ENCODE results near the gene TRIM2. TPM values are rescaled to one million over a fixed set of nuclear protein-coding genes. Genes with fewer than 3 reads are reported as not detected.

The TRIM2 gene
- total RNA-seq, 2 experiments from 2014 or later: 1.9 to 3.4 TPM

DNA sequence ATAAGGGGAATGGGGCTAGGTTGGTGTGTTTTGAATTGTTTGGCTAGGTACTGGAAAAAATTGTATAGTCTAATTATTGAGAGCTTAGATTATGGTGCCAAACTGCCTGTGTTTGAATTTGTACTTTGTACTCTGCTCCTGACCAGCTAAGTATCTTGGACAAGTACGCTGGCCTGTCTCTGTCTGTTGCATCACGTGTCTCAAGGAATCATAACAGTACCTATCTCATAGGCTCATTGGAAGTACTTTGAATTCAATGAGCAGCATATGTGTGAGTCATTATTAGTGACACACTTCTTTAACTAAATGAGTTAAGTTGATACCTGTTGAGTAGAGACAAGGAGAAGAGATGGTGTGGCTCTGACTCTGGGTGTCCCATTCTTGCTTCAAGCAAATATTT is 70.7 kb downstream of the TRIM2 start:
- H3K4me1 ChIP-seq (ENCODE audit: insufficient read depth, low read length): no peaks in the 10 kb centered on the region
- ChIA-PET POLR2A (no interaction called here), CTCF (no interaction called here)
- ATAC-seq (ENCODE audit: poor library complexity) (no peak), DNase-seq (no peak)
- no peaks in the 10 kb centered on the region for H3K36me3 ChIP-seq (ENCODE audit: insufficient read depth, low read length)
- no peak overlapping the region for H3K4me3 ChIP-seq (ENCODE audit: low read length)
- no peak overlapping the region for H3K27ac ChIP-seq (ENCODE audit: low read depth in 1 of 2, low read length in 2 of 2)
- peaks cover 4% of the 10 kb centered on the region for H3K4me1 Mint-ChIP-seq (ENCODE audit: low read depth)
- intact Hi-C loops (cut with DNase I, micrococcal nuclease): no loop called here
- H3K9me3 Mint-ChIP-seq: no peaks in the 10 kb centered on the region
- no peak overlapping the region for H3K27ac Mint-ChIP-seq
- H3K9me3 ChIP-seq (ENCODE audit: control insufficient read depth in 1 of 2, insufficient read depth in 1 of 2, low read length in 2 of 2): no peaks in the 10 kb centered on the region
- H3K27me3 ChIP-seq (ENCODE audit: control insufficient read depth in 1 of 2, insufficient read depth in 2 of 2, low read length in 2 of 2): no peaks in the 10 kb centered on the region
- no peaks in the 10 kb centered on the region for H3K27me3 Mint-ChIP-seq
- TF ChIP-seq, protein P1, sequence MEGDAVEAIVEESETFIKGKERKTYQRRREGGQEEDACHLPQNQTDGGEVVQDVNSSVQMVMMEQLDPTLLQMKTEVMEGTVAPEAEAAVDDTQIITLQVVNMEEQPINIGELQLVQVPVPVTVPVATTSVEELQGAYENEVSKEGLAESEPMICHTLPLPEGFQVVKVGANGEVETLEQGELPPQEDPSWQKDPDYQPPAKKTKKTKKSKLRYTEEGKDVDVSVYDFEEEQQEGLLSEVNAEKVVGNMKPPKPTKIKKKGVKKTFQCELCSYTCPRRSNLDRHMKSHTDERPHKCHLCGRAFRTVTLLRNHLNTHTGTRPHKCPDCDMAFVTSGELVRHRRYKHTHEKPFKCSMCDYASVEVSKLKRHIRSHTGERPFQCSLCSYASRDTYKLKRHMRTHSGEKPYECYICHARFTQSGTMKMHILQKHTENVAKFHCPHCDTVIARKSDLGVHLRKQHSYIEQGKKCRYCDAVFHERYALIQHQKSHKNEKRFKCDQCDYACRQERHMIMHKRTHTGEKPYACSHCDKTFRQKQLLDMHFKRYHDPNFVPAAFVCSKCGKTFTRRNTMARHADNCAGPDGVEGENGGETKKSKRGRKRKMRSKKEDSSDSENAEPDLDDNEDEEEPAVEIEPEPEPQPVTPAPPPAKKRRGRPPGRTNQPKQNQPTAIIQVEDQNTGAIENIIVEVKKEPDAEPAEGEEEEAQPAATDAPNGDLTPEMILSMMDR (IDR thresholded peaks at IDR 0.05): no peak
- no peak overlapping the region for H3K4me3 Mint-ChIP-seq
- H3K36me3 Mint-ChIP-seq (ENCODE audit: low read depth): no peaks in the 10 kb centered on the region

DNA sequence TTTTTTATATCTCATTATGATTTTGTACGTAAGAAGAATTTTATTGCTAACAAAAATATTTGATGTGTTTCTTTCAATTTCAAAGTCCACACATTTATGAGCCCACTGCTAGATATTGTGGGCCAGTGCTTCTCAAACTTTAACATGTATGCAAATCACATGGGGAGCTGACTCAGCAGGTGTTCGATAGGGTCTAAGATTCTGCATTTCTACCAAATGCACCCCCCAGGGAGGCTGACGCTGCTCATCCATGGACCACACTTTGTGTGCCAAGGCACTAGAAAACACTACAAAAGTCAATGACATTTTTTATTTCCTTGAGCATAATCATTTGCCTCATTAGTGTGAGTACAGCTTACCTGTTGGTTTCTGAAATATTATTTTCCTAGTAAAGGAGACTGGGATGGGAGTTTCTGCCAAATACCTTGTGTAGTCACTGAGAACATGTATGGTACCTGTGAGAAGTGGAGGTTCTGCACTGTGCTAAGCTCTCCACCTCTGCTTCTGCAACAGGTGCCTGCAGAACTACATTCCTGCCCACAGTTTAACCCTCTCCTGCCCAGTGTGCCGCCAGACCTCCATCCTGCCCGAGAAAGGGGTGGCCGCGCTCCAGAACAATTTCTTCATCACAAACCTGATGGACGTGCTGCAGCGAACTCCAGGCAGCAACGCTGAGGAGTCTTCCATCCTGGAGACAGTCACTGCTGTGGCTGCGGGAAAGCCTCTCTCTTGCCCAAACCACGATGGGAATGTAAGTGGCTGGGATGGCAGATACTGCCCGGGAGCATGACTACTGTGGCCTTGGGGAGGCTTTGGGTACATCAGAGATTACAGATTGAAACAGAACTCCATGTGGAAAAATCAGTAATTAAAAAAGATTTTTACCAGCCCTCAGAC is 71.4 kb downstream of the TRIM2 start:
- no peak overlapping the region for H3K27ac Mint-ChIP-seq
- no peak for ATAC-seq (ENCODE audit: poor library complexity)
- no peaks in the 10 kb centered on the region for H3K27me3 Mint-ChIP-seq
- H3K27me3 ChIP-seq (ENCODE audit: control insufficient read depth in 1 of 2, insufficient read depth in 2 of 2, low read length in 2 of 2): no peaks in the 10 kb centered on the region
- H3K9me3 ChIP-seq (ENCODE audit: control insufficient read depth in 1 of 2, insufficient read depth in 1 of 2, low read length in 2 of 2): no peaks in the 10 kb centered on the region
- H3K4me1 ChIP-seq (ENCODE audit: insufficient read depth, low read length): no peaks in the 10 kb centered on the region
- intact Hi-C loops (cut with DNase I, micrococcal nuclease): no loop called here
- H3K4me3 Mint-ChIP-seq: no peak overlapping the region
- no peaks in the 10 kb centered on the region for H3K9me3 Mint-ChIP-seq
- no peaks in the 10 kb centered on the region for H3K36me3 ChIP-seq (ENCODE audit: insufficient read depth, low read length)
- CTCF ChIA-PET: no interaction called here
- TF ChIP-seq, protein P1 (IDR thresholded peaks at IDR 0.05): no peak
- peaks cover 4% of the 10 kb centered on the region for H3K4me1 Mint-ChIP-seq (ENCODE audit: low read depth)
- no peaks in the 10 kb centered on the region for H3K36me3 Mint-ChIP-seq (ENCODE audit: low read depth)
- POLR2A ChIA-PET: no interaction called here
- H3K4me3 ChIP-seq (ENCODE audit: low read length): no peak overlapping the region
- no peak overlapping the region for H3K27ac ChIP-seq (ENCODE audit: low read depth in 1 of 2, low read length in 2 of 2)
- no peak for DNase-seq

DNA sequence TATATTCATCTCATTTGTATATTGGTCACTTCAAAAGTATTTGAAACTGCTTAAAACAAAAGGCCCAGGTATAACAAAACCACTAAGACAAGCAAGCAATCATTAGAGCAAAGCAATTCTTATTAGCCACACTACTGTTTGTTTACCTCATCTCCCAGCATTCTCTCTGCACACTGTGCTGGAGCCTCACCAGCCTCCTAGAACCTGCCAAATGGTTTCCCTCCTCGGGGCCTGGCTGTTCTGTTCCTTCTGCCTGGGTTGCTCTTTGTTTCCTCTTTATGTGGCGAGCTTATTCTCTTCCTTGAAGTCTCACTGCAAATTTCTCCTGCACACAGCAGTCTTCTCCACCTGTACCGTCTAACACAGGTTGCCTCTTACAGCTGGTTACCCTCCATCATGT is 72.7 kb downstream of the TRIM2 start:
- Mint-ChIP-seq H3K4me1 (ENCODE audit: low read depth) (peaks cover 4% of the 10 kb centered on the region), H3K27me3 (no peaks in the 10 kb centered on the region), H3K9me3 (no peaks in the 10 kb centered on the region), H3K4me3 (no peak overlapping the region), H3K27ac (no peak overlapping the region), H3K36me3 (ENCODE audit: low read depth) (peaks cover 3% of the 10 kb centered on the region)
- no peaks in the 10 kb centered on the region for H3K36me3 ChIP-seq (ENCODE audit: insufficient read depth, low read length)
- ATAC-seq (ENCODE audit: poor library complexity): no peak
- H3K4me1 ChIP-seq (ENCODE audit: insufficient read depth, low read length): no peaks in the 10 kb centered on the region
- H3K4me3 ChIP-seq (ENCODE audit: low read length): no peak overlapping the region
- CTCF ChIA-PET: no interaction called here
- TF ChIP-seq, protein P1 (IDR thresholded peaks at IDR 0.05): no peak
- intact Hi-C loops (cut with DNase I, micrococcal nuclease): no loop called here
- H3K27me3 ChIP-seq (ENCODE audit: control insufficient read depth in 1 of 2, insufficient read depth in 2 of 2, low read length in 2 of 2): no peaks in the 10 kb centered on the region
- H3K9me3 ChIP-seq (ENCODE audit: control insufficient read depth in 1 of 2, insufficient read depth in 1 of 2, low read length in 2 of 2): no peaks in the 10 kb centered on the region
- H3K27ac ChIP-seq (ENCODE audit: low read depth in 1 of 2, low read length in 2 of 2): no peak overlapping the region
- POLR2A ChIA-PET: no interaction called here
- no peak for DNase-seq
